Heart right ventricle (tissue), 16 donors: ENCODE measurements around the gene RGPD4. TPM values are rescaled to one million over a fixed set of nuclear protein-coding genes. Genes with fewer than 3 reads are reported as not detected.

Experiments
- ATAC-seq, 8 donors: fragments of 200-7000 bp; cut with Tn5 transposase; one replicate each; pipeline ENCODE4 v1.9.1; 2020; ENCODE audit warnings: mild to moderate bottlenecking in 8 of 8, moderate library complexity in 8 of 8, moderate number of reproducible peaks in 1 of 8
- DNase-seq, 2 donors: peaks; one replicate each; pipeline ENCODE4 v3.0.0-alpha.2; 2020
- H3K27ac ChIP-seq, 10 donors: fragments of 200-600 bp; sonication (generic) in 2 of 10; one replicate each; pipeline versions ENCODE4 v1.5.0 to v1.8.0; 2020 to 2022; ENCODE audit warnings: mild to moderate bottlenecking in 3 of 10
- H3K27me3 ChIP-seq, 7 donors: fragments of 200-600 bp; one replicate each; pipeline ENCODE4 v1.8.0; 2021 to 2022; ENCODE audit warnings: mild to moderate bottlenecking in 2 of 7
- H3K36me3 ChIP-seq, 9 donors: fragments of 200-600 bp; sonication (generic) in 1 of 9; one replicate each; pipeline versions ENCODE4 v1.5.0 to v1.8.0; 2020 to 2022; ENCODE audit warnings: mild to moderate bottlenecking in 2 of 9
- H3K4me1 ChIP-seq, 9 donors: fragments of 200-600 bp; sonication (generic) in 1 of 9; one replicate each; pipeline versions ENCODE4 v1.5.0 to v1.8.0; 2020 to 2022; ENCODE audit warnings: mild to moderate bottlenecking in 4 of 9
- H3K4me3 ChIP-seq, 10 donors: fragments of 200-600 bp; sonication (generic) in 2 of 10; one replicate each; pipeline versions ENCODE4 v1.5.0 to v1.8.0; 2020 to 2022; ENCODE audit warnings: mild to moderate bottlenecking in 7 of 10, moderate library complexity in 2 of 10
- H3K9me3 ChIP-seq, 11 donors: fragments of 200-600 bp in 10 of 11; sonication (generic) in 2 of 11; one replicate each; pipeline versions ENCODE4 v1.5.0 to v1.8.0; 2013 to 2022; ENCODE audit warnings: mild to moderate bottlenecking in 2 of 11, control low read depth in 1 of 11, moderate library complexity in 1 of 11
- WGBS, 2 donors: extraction: QIAGEN DNeasy Blood & Tissue Kit; methylation state at CpG; one replicate each; pipeline ENCODE4 v1.1.7; 2013; ENCODE audit warnings: inconsistent platforms in 1 of 2; 5-methylcytosine and 5-hydroxymethylcytosine counted together
- intact Hi-C, 10 donors: fragments of 100-400 bp; cut with DNase I; formaldehyde crosslinking; loops; one replicate each; pipeline versions ENCODE4 v1.11.1 to v1.14.2; 2022
- polyA plus RNA-seq, 2 donors: library from polyadenylated mRNA; stranded (reverse); fragments of 200-250 nt; gene quantifications; one replicate each; pipeline ENCODE4 v1.2.3, GENCODE V29; 2013
- total RNA-seq, 10 donors: library from RNA; stranded (reverse); fragmentation: NEBNext Ultra II Directional in 3 of 10; extraction: Animal tissue kit (Norgen Biotek cat#: 25700) in 3 of 10; gene quantifications; one replicate each; pipeline versions ENCODE4 v1.2.1 to v1.2.4, GENCODE V29; 2021 to 2023
- TF ChIP-seq, protein P1 (sequence below), 9 donors: fragments of 200-600 bp; sonication (generic) in 2 of 9; IDR thresholded peaks; one replicate each; pipeline versions ENCODE4 v1.5.0 to v1.8.0; 2021 to 2022; ENCODE audit warnings: antibody characterized with exemption in 9 of 9, mild to moderate bottlenecking in 5 of 9, moderate library complexity in 1 of 9
- donor health status: Arrhythmogenic right ventricular cardiomyopathy.
- donor health status: ischemic (EF 13 %, LVEDD 7.1; RV severe dilation, severe dysfunction).
- donor health status: healthy with polysubstance abuse.
- donor health status: DM: no; HTN: yes; CAD: no.
- donor health status: DM: no; HTN: no; CAD: no.
- donor health status: ischemic (EF 25% LVEDD 6.9; RV normal size, moderate dysfunction).
- donor health status: ischemic (EF 25% LVEDD 5.7; RV mildly dilated, moderate dysfunction).
- donor health status: healthy.
- donor health status: DM: yes; HTN: yes; CAD: no.
- donor health status: Ischemic cardiomyopathy.
- donor health status: ischemic (EF 35%, LVEDD 5.7; RV mildly dilated, moderate dysfunction).
- donor health status: nonischemic (EF 11% LVEDD 7.7; RV severe dilation, severe dysfunction).
- donor health status: DM: yes; HTN: yes; CAD: no.
- donor health status: PGD.
- donor health status: ischemic (EF 29% LVEDD 5.4; RV normal size, mild dysfunction).
- donor health status: nonischemic (EF 23%, LVEDD 6.1; RV moderate dilation, normal function).

Gene RGPD4
- total and polyA plus RNA-seq, 12 donors, result 0.05 to 0.16 TPM; not detected in 10

- no peak for ATAC-seq
- H3K4me1 ChIP-seq, result peaks cover 0 to 21% (median 0%) of the 10 kb centered on the region in 9 donors
- no peaks in the 10 kb centered on the region for H3K9me3 ChIP-seq
- no peaks in the 10 kb centered on the region for H3K36me3 ChIP-seq
- 91% methylated on average over 6 of the region's 6 CpGs for WGBS, 2 donors
- TF ChIP-seq, protein P1, sequence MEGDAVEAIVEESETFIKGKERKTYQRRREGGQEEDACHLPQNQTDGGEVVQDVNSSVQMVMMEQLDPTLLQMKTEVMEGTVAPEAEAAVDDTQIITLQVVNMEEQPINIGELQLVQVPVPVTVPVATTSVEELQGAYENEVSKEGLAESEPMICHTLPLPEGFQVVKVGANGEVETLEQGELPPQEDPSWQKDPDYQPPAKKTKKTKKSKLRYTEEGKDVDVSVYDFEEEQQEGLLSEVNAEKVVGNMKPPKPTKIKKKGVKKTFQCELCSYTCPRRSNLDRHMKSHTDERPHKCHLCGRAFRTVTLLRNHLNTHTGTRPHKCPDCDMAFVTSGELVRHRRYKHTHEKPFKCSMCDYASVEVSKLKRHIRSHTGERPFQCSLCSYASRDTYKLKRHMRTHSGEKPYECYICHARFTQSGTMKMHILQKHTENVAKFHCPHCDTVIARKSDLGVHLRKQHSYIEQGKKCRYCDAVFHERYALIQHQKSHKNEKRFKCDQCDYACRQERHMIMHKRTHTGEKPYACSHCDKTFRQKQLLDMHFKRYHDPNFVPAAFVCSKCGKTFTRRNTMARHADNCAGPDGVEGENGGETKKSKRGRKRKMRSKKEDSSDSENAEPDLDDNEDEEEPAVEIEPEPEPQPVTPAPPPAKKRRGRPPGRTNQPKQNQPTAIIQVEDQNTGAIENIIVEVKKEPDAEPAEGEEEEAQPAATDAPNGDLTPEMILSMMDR (IDR thresholded peaks at IDR 0.05), result no peak
- H3K27ac ChIP-seq, result no peak overlapping the region
- H3K27me3 ChIP-seq, result no peaks in the 10 kb centered on the region
- H3K4me3 ChIP-seq, result no peak overlapping the region
- no peak for DNase-seq
- intact Hi-C loops, result no loop called here
Measured at GRCh38 chr2:107804608-107805498, 21.8 kb upstream of the RGPD4 start.

DNA sequence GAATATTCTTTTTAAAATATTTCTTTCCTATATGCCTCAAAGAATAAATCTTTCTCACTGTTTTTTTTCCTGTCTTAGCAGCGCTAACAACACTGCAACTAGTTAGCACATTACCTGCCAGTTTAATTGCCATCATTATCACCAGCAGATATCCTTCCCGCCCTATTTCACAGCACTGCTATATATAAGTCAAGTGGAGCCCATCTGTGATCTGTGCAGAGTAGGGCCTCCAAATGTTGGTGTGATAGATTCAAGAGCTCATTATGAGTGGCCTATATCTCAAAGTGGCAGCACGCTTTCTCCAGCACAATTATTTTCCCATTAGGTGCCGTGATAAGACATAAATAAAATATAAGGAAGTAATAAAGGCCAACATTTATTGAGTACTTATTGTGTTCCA lies 19.8 kb upstream of the RGPD4 start:
- Histone ChIP-seq H3K27me3 (no peaks in the 10 kb centered on the region), H3K4me1 (peaks cover 0 to 21% (median 0%) of the 10 kb centered on the region in 9 donors), H3K4me3 (no peak overlapping the region), H3K9me3 (no peaks in the 10 kb centered on the region), H3K27ac (no peak overlapping the region), H3K36me3 (no peaks in the 10 kb centered on the region)
- intact Hi-C loops, result no loop called here
- peak in 1 of 8 donors; percentile 32 for ATAC-seq
- 34 to 51% methylated on average over 4 of the region's 4 CpGs for WGBS, 2 donors
- no peak for DNase-seq
- TF ChIP-seq, protein P1 (IDR thresholded peaks at IDR 0.05), result no peak

GRCh38 chr2:107807988-107808387 lies 18.7 kb upstream of the RGPD4 start:
- peaks cover 0 to 21% (median 0%) of the 10 kb centered on the region in 9 donors for H3K4me1 ChIP-seq
- TF ChIP-seq, protein P1 (IDR thresholded peaks at IDR 0.05), result no peak

GRCh38 chr2:107808959-107809358 lies 17.7 kb upstream of the RGPD4 start:
- DNase-seq, result peak; percentile 20 to 21

More at GRCh38 chr2:107807988-107808387, 18.7 kb upstream of the RGPD4 start:
- no peak overlapping the region for H3K27ac ChIP-seq
- no peaks in the 10 kb centered on the region for H3K27me3 ChIP-seq
- no peaks in the 10 kb centered on the region for H3K9me3 ChIP-seq
- ATAC-seq (peak in 1 of 8 donors; percentile 6), DNase-seq (no peak)
- H3K36me3 ChIP-seq, result no peaks in the 10 kb centered on the region
- intact Hi-C loops, result no loop called here
- 58 to 62% methylated on average over 7 of the region's 7 CpGs for WGBS, 2 donors
- H3K4me3 ChIP-seq, result no peak overlapping the region

More at GRCh38 chr2:107808959-107809358, 17.7 kb upstream of the RGPD4 start:
- Histone ChIP-seq H3K9me3 (no peaks in the 10 kb centered on the region), H3K27me3 (no peaks in the 10 kb centered on the region), H3K4me1 (peaks cover 0 to 21% (median 0%) of the 10 kb centered on the region in 9 donors), H3K27ac (peak overlapping the region in 5 of 10 donors; percentile 23 to 51 (median 29)), H3K4me3 (no peak overlapping the region), H3K36me3 (no peaks in the 10 kb centered on the region)
- 42 to 50% methylated on average over 7 of the region's 7 CpGs for WGBS, 2 donors
- intact Hi-C loops, result no loop called here
- ATAC-seq, result peak; percentile 42 to 98 (median 92)
- TF ChIP-seq, protein P1 (IDR thresholded peaks at IDR 0.05), result no peak
